CD14-positive monocyte (primary cell): ENCODE measurements around the gene RTL10. TPM values are rescaled to one million over a fixed set of nuclear protein-coding genes. Genes with fewer than 3 reads are reported as not detected.
"Not testable (repeated sequence)": the region's sequence is repeated elsewhere in the genome, so short reads cannot be mapped to it uniquely, and the experiment has no call there.

Experiments
- DNase-seq, 3 donors: peaks; one replicate each; pipeline ENCODE4 v3.0.0-alpha.2; 2011 to 2022
- H2AFZ ChIP-seq: 2 replicates; pipeline ENCODE4 v1.6.0; 2012; ENCODE audit warnings: mild to moderate bottlenecking, low read depth, low read length, inconsistent platforms; ENCODE audit not compliant: insufficient read depth, poor library complexity, severe bottlenecking
- H3K27ac ChIP-seq, 2 donors: 1 replicate in 1 of 2; 2 replicates in 1 of 2; pipeline ENCODE4 v1.5.1; 2012 to 2013; ENCODE audit warnings: low read length in 2 of 2, control low read depth in 1 of 2, inconsistent platforms in 1 of 2, low read depth in 1 of 2, mild to moderate bottlenecking in 1 of 2
- H3K27me3 ChIP-seq, 2 donors: one replicate each; pipeline versions ENCODE4 v1.6.0 to v1.6.1; 2011 to 2013; ENCODE audit warnings: low read length in 2 of 2; ENCODE audit not compliant: control insufficient read depth in 2 of 2, insufficient read depth in 2 of 2
- H3K36me3 ChIP-seq, 2 donors: replicated peaks in 1 of 2; 1 replicate in 1 of 2; 2 replicates in 1 of 2; pipeline versions ENCODE4 v1.5.1 to v1.6.1; 2012 to 2013; ENCODE audit warnings: low read length in 2 of 2, control low read depth in 1 of 2, inconsistent platforms in 1 of 2, mild to moderate bottlenecking in 1 of 2; ENCODE audit not compliant: insufficient read depth in 2 of 2, control insufficient read depth in 1 of 2
- H3K4me1 ChIP-seq, 2 donors: 1 replicate in 1 of 2; 2 replicates in 1 of 2; pipeline versions ENCODE4 v1.5.1 to v1.6.1; 2012 to 2013; ENCODE audit warnings: low read length in 2 of 2, control low read depth in 1 of 2, inconsistent platforms in 1 of 2, mild to moderate bottlenecking in 1 of 2, moderate library complexity in 1 of 2; ENCODE audit not compliant: insufficient read depth in 2 of 2, control insufficient read depth in 1 of 2
- H3K4me2 ChIP-seq: replicated peaks from 2 replicates; pipeline ENCODE3; 2012; ENCODE audit warnings: low read length, moderate library complexity, mild to moderate bottlenecking; ENCODE audit not compliant: poor library complexity, severe bottlenecking; ENCODE audit errors: extremely low read depth
- H3K4me3 ChIP-seq, 3 experiments: fragments of 200-600 bp in 1 of 3; sonication (generic) in 1 of 3; replicated peaks in 1 of 3; 1 replicate in 2 of 3; 2 replicates in 1 of 3; pipeline ENCODE4 v1.5.1; 2011 to 2013; ENCODE audit warnings: low read length in 3 of 3, mild to moderate bottlenecking in 3 of 3, control low read depth in 2 of 3, low read depth in 2 of 3, inconsistent platforms in 1 of 3, moderate library complexity in 1 of 3
- H3K79me2 ChIP-seq: 2 replicates; pipeline ENCODE4 v1.6.0; 2012; ENCODE audit warnings: mild to moderate bottlenecking, control low read depth, inconsistent platforms, low read length, moderate library complexity; ENCODE audit not compliant: insufficient read depth
- H3K9ac ChIP-seq: 2 replicates; pipeline ENCODE4 v1.6.0; 2017; ENCODE audit warnings: low read length, mild to moderate bottlenecking; ENCODE audit not compliant: insufficient read depth, poor library complexity, severe bottlenecking
- H3K9me3 ChIP-seq, 2 donors: replicated peaks in 1 of 2; 1 replicate in 1 of 2; 2 replicates in 1 of 2; pipeline versions ENCODE4 v1.5.1 to v1.6.1; 2012 to 2013; ENCODE audit warnings: low read length in 2 of 2, control low read depth in 1 of 2; ENCODE audit not compliant: control insufficient read depth in 1 of 2, insufficient read depth in 1 of 2
- H4K20me1 ChIP-seq: 2 replicates; pipeline ENCODE4 v1.6.0; 2012; ENCODE audit warnings: mild to moderate bottlenecking, low read length, control low read depth, moderate library complexity; ENCODE audit not compliant: insufficient read depth
- H3K27ac Mint-ChIP-seq, 7 donors: one replicate each; pipeline ENCODE4 v1.8.0; 2020; ENCODE audit warnings: mild to moderate bottlenecking in 7 of 7, mixed read lengths in 7 of 7, moderate library complexity in 6 of 7, inconsistent platforms in 2 of 7
- H3K27me3 Mint-ChIP-seq, 3 donors: one replicate each; pipeline ENCODE4 v1.8.0; 2021 to 2022; ENCODE audit warnings: low read depth in 3 of 3, mild to moderate bottlenecking in 3 of 3, mixed read lengths in 3 of 3, moderate library complexity in 3 of 3, inconsistent platforms in 1 of 3
- H3K36me3 Mint-ChIP-seq, 2 donors: one replicate each; pipeline ENCODE4 v1.8.0; 2020; ENCODE audit warnings: mixed read lengths in 2 of 2, inconsistent platforms in 1 of 2, mild to moderate bottlenecking in 1 of 2
- H3K4me1 Mint-ChIP-seq: one replicate; pipeline ENCODE4 v1.8.0; 2020; ENCODE audit warnings: mild to moderate bottlenecking, mixed read lengths
- H3K4me3 Mint-ChIP-seq, 2 donors: one replicate each; pipeline ENCODE4 v1.8.0; 2020; ENCODE audit warnings: mild to moderate bottlenecking in 2 of 2, mixed read lengths in 2 of 2, moderate library complexity in 1 of 2
- H3K9me3 Mint-ChIP-seq, 7 donors: one replicate each; pipeline ENCODE4 v1.8.0; 2020 to 2022; ENCODE audit warnings: mixed read lengths in 7 of 7, mild to moderate bottlenecking in 6 of 7, moderate library complexity in 6 of 7, inconsistent platforms in 2 of 7
- CTCF ChIP-seq: fragments of 200-600 bp; IDR thresholded peaks from one replicate; pipeline ENCODE4 v1.8.0; 2022; ENCODE audit warnings: antibody characterized with exemption, mild to moderate bottlenecking
- WGBS: methylation state at CpG from one replicate; pipeline ENCODE4 v1.1.5; 2013; ENCODE audit warnings: missing lambda C conversion rate; ENCODE audit not compliant: insufficient coverage; 5-methylcytosine and 5-hydroxymethylcytosine counted together
- intact Hi-C, 2 donors: fragments of 100-400 bp; cut with micrococcal nuclease; formaldehyde crosslinking; loops; one replicate each; pipeline versions ENCODE4 v1.15.0 to v1.15.1; 2023
- polyA plus RNA-seq, 3 donors: library from polyadenylated mRNA; depleted of rRNA in 1 of 3; unstranded in 2 of 3; stranded (reverse) in 1 of 3; fragments of 300-500 nt in 2 of 3; fragments of >200 nt in 1 of 3; fragmentation: Illumina TruSeq in 2 of 3; gene quantifications; 1 replicate in 2 of 3; 2 replicates in 1 of 3; pipeline ENCODE4 v1.2.3, GENCODE V29; 2012 to 2021

RTL10 gene
- polyA plus RNA-seq, 3 donors, result 1.4 to 6.5 (median 1.5) TPM

- WGBS, result 97% methylated on average over 15 of the region's 15 CpGs
Measured at GRCh38 chr22:19884161-19884953, 29.7 kb upstream of the RTL10 start.

GRCh38 chr22:19883446-19883845 is 28.8 kb upstream of the RTL10 start:
- not testable (repeated sequence) for H3K27ac Mint-ChIP-seq

More at GRCh38 chr22:19884161-19884953, 29.7 kb upstream of the RTL10 start:
- Histone ChIP-seq H3K36me3 (peaks cover 20 to 30% of the 10 kb centered on the region in 2 donors), H3K27me3 (no peaks in the 10 kb centered on the region), H3K79me2 (no peaks in the 10 kb centered on the region), H3K4me1 (peaks cover 24 to 29% of the 10 kb centered on the region in 2 donors), H4K20me1 (no peaks in the 10 kb centered on the region), H3K9ac (no peak overlapping the region), H2AFZ (no peak overlapping the region), H3K4me3 (no peak overlapping the region), H3K4me2 (no peak overlapping the region), H3K27ac (no peak overlapping the region), H3K9me3 (no peaks in the 10 kb centered on the region)
- H3K27me3 Mint-ChIP-seq, result peaks cover 0 to 2% (median 0%) of the 10 kb centered on the region in 3 donors
- DNase-seq, result no peak
- H3K4me3 Mint-ChIP-seq, result no peak overlapping the region
- no peaks in the 10 kb centered on the region for H3K9me3 Mint-ChIP-seq
- H3K4me1 Mint-ChIP-seq, result peaks cover 25% of the 10 kb centered on the region
- intact Hi-C loops, result no loop called here
- peaks cover 20 to 55% of the 10 kb centered on the region in 2 donors for H3K36me3 Mint-ChIP-seq
- TF ChIP-seq CTCF, result no peak
- peak overlapping the region in 1 of 7 donors; percentile 69 for H3K27ac Mint-ChIP-seq

More at GRCh38 chr22:19883446-19883845, 28.8 kb upstream of the RTL10 start:
- H3K36me3 Mint-ChIP-seq, result peaks cover 22 to 55% of the 10 kb centered on the region in 2 donors
- H3K79me2 ChIP-seq, DNase-seq, H3K4me2 ChIP-seq, H3K4me3 Mint-ChIP-seq, H3K9me3 ChIP-seq, H2AFZ ChIP-seq, H3K27me3 Mint-ChIP-seq, intact Hi-C loops, H3K9me3 Mint-ChIP-seq, H3K4me3 ChIP-seq, H3K9ac ChIP-seq, H4K20me1 ChIP-seq, H3K27ac ChIP-seq, H3K27me3 ChIP-seq: not testable (repeated sequence)
- H3K36me3 ChIP-seq, result peaks cover 17 to 33% of the 10 kb centered on the region in 2 donors
- WGBS, result 98% methylated on average over 4 of the region's 8 CpGs
- peaks cover 24 to 29% of the 10 kb centered on the region in 2 donors for H3K4me1 ChIP-seq
- peaks cover 25% of the 10 kb centered on the region for H3K4me1 Mint-ChIP-seq
